Measurements from ENCODE around the gene GPR107.
"Not testable (repeated sequence)": the region's sequence is repeated elsewhere in the genome, so short reads cannot be mapped to it uniquely, and the experiment has no call there.

DNA sequence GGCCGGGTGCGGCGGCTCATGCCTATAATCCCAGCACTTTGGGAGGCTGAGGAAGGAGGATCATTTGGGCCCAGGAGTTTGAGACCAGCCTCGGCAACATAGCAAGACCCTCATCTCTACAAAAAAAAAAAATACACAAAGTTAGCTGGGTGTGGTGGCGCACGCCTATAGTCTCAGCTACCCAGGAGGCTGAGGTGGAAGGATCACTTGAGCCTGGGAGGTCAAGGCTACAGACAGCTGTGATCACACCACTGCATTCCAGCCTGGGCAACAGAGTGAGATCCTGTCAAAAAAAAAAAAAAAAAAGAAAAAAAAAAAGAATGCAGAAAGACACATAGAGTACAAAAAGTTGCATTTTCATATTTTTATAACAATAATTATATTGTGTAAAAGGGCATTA lies 46.8 kb upstream of the GPR107 start:
- not testable (repeated sequence) for TF ChIP-seq POLR2A (IDR thresholded peaks at IDR 0.05)
- TF ChIP-seq, protein P1, sequence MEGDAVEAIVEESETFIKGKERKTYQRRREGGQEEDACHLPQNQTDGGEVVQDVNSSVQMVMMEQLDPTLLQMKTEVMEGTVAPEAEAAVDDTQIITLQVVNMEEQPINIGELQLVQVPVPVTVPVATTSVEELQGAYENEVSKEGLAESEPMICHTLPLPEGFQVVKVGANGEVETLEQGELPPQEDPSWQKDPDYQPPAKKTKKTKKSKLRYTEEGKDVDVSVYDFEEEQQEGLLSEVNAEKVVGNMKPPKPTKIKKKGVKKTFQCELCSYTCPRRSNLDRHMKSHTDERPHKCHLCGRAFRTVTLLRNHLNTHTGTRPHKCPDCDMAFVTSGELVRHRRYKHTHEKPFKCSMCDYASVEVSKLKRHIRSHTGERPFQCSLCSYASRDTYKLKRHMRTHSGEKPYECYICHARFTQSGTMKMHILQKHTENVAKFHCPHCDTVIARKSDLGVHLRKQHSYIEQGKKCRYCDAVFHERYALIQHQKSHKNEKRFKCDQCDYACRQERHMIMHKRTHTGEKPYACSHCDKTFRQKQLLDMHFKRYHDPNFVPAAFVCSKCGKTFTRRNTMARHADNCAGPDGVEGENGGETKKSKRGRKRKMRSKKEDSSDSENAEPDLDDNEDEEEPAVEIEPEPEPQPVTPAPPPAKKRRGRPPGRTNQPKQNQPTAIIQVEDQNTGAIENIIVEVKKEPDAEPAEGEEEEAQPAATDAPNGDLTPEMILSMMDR (IDR thresholded peaks at IDR 0.05), result not testable (repeated sequence)
